IMR-90 (cell line): ENCODE measurements around the gene THOP1. TPM values are rescaled to one million over a fixed set of nuclear protein-coding genes. Genes with fewer than 3 reads are reported as not detected.

Source experiments
- ATAC-seq: fragments of 200-7000 bp; cut with Tn5 transposase; 2 replicates; pipeline ENCODE4 v1.9.1; 2020; ENCODE audit warnings: low read depth, mild to moderate bottlenecking, moderate library complexity
- BruUV-seq: library from RNA; stranded (reverse); fragments of 400-500 nt; replicated peaks from 2 replicates; lab custom pipeline; 2021; lab: Mats Ljungman, UMichigan
- CTCF ChIA-PET: fragments of 300-600 bp; formaldehyde crosslinking; extraction: SDS; loops from one replicate; lab custom pipeline; 2021; ENCODE audit warnings: antibody characterized with exemption; lab: Yijun Ruan, JAX
- POLR2A ChIA-PET: fragments of 300-600 bp; sonication (Branson Sonifier 250); formaldehyde crosslinking; loops from one replicate; lab custom pipeline; 2022; ENCODE audit warnings: antibody characterized with exemption; ENCODE audit not compliant: unreplicated experiment; lab: Charles Lee
- DNase-seq: peaks from one replicate; pipeline ENCODE4 v3.0.0; 2013
- H2AFZ ChIP-seq: replicated peaks from 2 replicates; pipeline ENCODE3; 2013; ENCODE audit warnings: low read length, mild to moderate bottlenecking; ENCODE audit not compliant: poor library complexity
- H2AK5ac ChIP-seq: 2 replicates; pipeline ENCODE4 v1.6.1; 2013; ENCODE audit warnings: low read depth, low read length, inconsistent platforms
- H2AK9ac ChIP-seq: replicated peaks from 2 replicates; pipeline ENCODE3; 2013; ENCODE audit warnings: mild to moderate bottlenecking, low read depth, low read length, moderate library complexity; ENCODE audit not compliant: poor library complexity
- H2BK120ac ChIP-seq: 2 replicates; pipeline ENCODE4 v1.6.1; 2013; ENCODE audit warnings: low read depth, low read length, inconsistent platforms
- H2BK15ac ChIP-seq: 3 replicates; pipeline ENCODE4 v1.6.1; 2013; ENCODE audit warnings: low read depth, low read length, inconsistent platforms
- H2BK20ac ChIP-seq: 2 replicates; pipeline ENCODE4 v1.6.1; 2013; ENCODE audit warnings: low read depth, mild to moderate bottlenecking, inconsistent platforms, low read length, moderate library complexity
- H2BK5ac ChIP-seq: 2 replicates; pipeline ENCODE4 v1.6.1; 2013; ENCODE audit warnings: mild to moderate bottlenecking, low read depth, low read length, inconsistent platforms; ENCODE audit not compliant: poor library complexity, severe bottlenecking
- H3K14ac ChIP-seq: replicated peaks from 2 replicates; pipeline ENCODE4 v1.6.1; 2013; ENCODE audit warnings: low read depth, low read length, inconsistent platforms
- H3K18ac ChIP-seq: 2 replicates; pipeline ENCODE4 v1.6.1; 2013; ENCODE audit warnings: low read depth, low read length, control low read depth
- H3K23ac ChIP-seq: 2 replicates; pipeline ENCODE4 v1.6.1; 2013; ENCODE audit warnings: low read depth, low read length, inconsistent platforms
- H3K27ac ChIP-seq: 2 replicates; pipeline ENCODE4 v1.5.1; 2013; ENCODE audit warnings: mild to moderate bottlenecking, control low read depth, low read length; ENCODE audit not compliant: insufficient read depth
- H3K27me3 ChIP-seq: 2 replicates; pipeline ENCODE4 v1.6.1; 2013; ENCODE audit warnings: low read length; ENCODE audit not compliant: control insufficient read depth, insufficient read depth
- H3K36me3 ChIP-seq: 2 replicates; pipeline ENCODE4 v1.6.1; 2013; ENCODE audit warnings: low read length, mixed read lengths; ENCODE audit not compliant: control insufficient read depth, insufficient read depth
- H3K4ac ChIP-seq: 2 replicates; pipeline ENCODE4 v1.6.1; 2013; ENCODE audit warnings: low read depth, low read length, inconsistent platforms
- H3K4me1 ChIP-seq: 2 replicates; pipeline ENCODE4 v1.6.1; 2013; ENCODE audit warnings: low read length, mixed read lengths; ENCODE audit not compliant: control insufficient read depth, insufficient read depth
- H3K4me2 ChIP-seq: 2 replicates; pipeline ENCODE4 v1.6.1; 2013; ENCODE audit warnings: low read depth, mild to moderate bottlenecking, control low read depth, low read length, moderate library complexity
- H3K4me3 ChIP-seq: 2 replicates; pipeline ENCODE4 v1.5.1; 2013; ENCODE audit warnings: low read depth, mild to moderate bottlenecking, control low read depth, low read length, moderate library complexity; ENCODE audit not compliant: insufficient read depth
- H3K56ac ChIP-seq: 2 replicates; pipeline ENCODE4 v1.6.1; 2013; ENCODE audit warnings: low read length, inconsistent platforms; ENCODE audit not compliant: insufficient read depth; ENCODE audit errors: extremely low read depth
- H3K79me1 ChIP-seq, 2 experiments: 2 replicates each; pipeline ENCODE4 v1.6.1; 2013; ENCODE audit warnings: low read length in 2 of 2, inconsistent platforms in 1 of 2, low read depth in 1 of 2
- H3K9ac ChIP-seq: 2 replicates; pipeline ENCODE4 v1.6.1; 2013; ENCODE audit warnings: low read depth, low read length, control low read depth
- H3K9me1 ChIP-seq: 2 replicates; pipeline ENCODE4 v1.6.1; 2013; ENCODE audit warnings: low read length, inconsistent platforms; ENCODE audit not compliant: insufficient read depth
- H3K9me3 ChIP-seq: 2 replicates; pipeline ENCODE4 v1.6.1; 2013; ENCODE audit warnings: low read length; ENCODE audit not compliant: control insufficient read depth, insufficient read depth
- H4K20me1 ChIP-seq: 2 replicates; pipeline ENCODE4 v1.6.1; 2013; ENCODE audit warnings: low read length, inconsistent platforms; ENCODE audit not compliant: insufficient read depth
- H4K5ac ChIP-seq: 2 replicates; pipeline ENCODE4 v1.6.1; 2013; ENCODE audit warnings: mild to moderate bottlenecking, low read depth, low read length, control low read depth
- H4K8ac ChIP-seq, 2 experiments: 2 replicates each; pipeline ENCODE4 v1.6.1; 2013; ENCODE audit warnings: low read depth in 2 of 2, low read length in 2 of 2, control low read depth in 1 of 2, inconsistent platforms in 1 of 2
- H4K91ac ChIP-seq: 2 replicates; pipeline ENCODE4 v1.6.1; 2013; ENCODE audit warnings: low read depth, low read length, inconsistent platforms; ENCODE audit not compliant: insufficient read depth
- BHLHE40 ChIP-seq: fragments of 150-350 bp; IDR thresholded peaks from 2 replicates; pipeline ENCODE4 v1.6.1; 2016; ENCODE audit warnings: mild to moderate bottlenecking, low read depth, low read length
- CEBPB ChIP-seq: IDR thresholded peaks from 2 replicates; pipeline ENCODE4 v1.6.1; 2012; ENCODE audit warnings: low read depth, low read length, improper control_type of control experiment
- MAFK ChIP-seq: IDR thresholded peaks from 2 replicates; pipeline ENCODE4 v1.6.1; 2012; ENCODE audit warnings: low read depth, low read length, improper control_type of control experiment
- MAZ ChIP-seq: IDR thresholded peaks from 2 replicates; pipeline ENCODE4 v1.6.1; 2012; ENCODE audit warnings: low read depth, mild to moderate bottlenecking, low read length, improper control_type of control experiment, moderate library complexity, borderline replicate concordance
- SMC3 ChIP-seq: fragments of 150-350 bp; IDR thresholded peaks from 2 replicates; pipeline ENCODE4 v1.6.1; 2016; ENCODE audit warnings: low read depth, mild to moderate bottlenecking, antibody characterized with exemption, low read length, moderate library complexity
- WGBS, 2 experiments: methylation state at CpG; one replicate each; pipeline versions ENCODE4 v1.1.5 to v1.1.7; 2013; ENCODE audit warnings: missing lambda C conversion rate in 2 of 2; ENCODE audit not compliant: insufficient read length in 1 of 2; ENCODE audit errors: extremely low coverage in 2 of 2; 5-methylcytosine and 5-hydroxymethylcytosine counted together
- dilution Hi-C: fragments of 300-500 bp; cut with HindIII; formaldehyde crosslinking; loops from one replicate; pipeline ENCODE4 v1.14.3; 2018; ENCODE audit warnings: low sequenced_read_pairs; ENCODE audit not compliant: unreplicated experiment
- in situ Hi-C: fragments of 300-500 bp; cut with MboI; formaldehyde crosslinking; loops from 3 replicates; pipeline ENCODE4 v1.14.3; 2019; ENCODE audit warnings: low sequenced_read_pairs, inconsistent platforms, mixed read lengths
- intact Hi-C: fragments of 100-400 bp; cut with micrococcal nuclease; formaldehyde crosslinking; loops from 2 replicates; pipeline ENCODE4 v1.10.0; 2022
- polyA plus RNA-seq, 3 experiments: library from polyadenylated mRNA; depleted of rRNA; stranded (reverse); fragments of >200 nt; gene quantifications; 2 replicates each; pipeline ENCODE4 v1.2.3, GENCODE V29; 2012; ENCODE audit warnings: low replicate concordance in 1 of 3
- total RNA-seq: library from RNA; depleted of rRNA; stranded (reverse); fragments of >200 nt; gene quantifications from 2 replicates; pipeline ENCODE4 v1.2.3, GENCODE V29; 2012
- TF ChIP-seq, protein P1 (sequence below): fragments of 150-350 bp; IDR thresholded peaks from 2 replicates; pipeline ENCODE4 v1.6.1; 2016; ENCODE audit warnings: low read depth, mild to moderate bottlenecking, low read length, moderate library complexity, borderline replicate concordance

THOP1 gene
- total and polyA plus RNA-seq, 2 of the 4 experiments (the other 2 are of a cell fraction), result 57.5 to 91.9 TPM

DNA sequence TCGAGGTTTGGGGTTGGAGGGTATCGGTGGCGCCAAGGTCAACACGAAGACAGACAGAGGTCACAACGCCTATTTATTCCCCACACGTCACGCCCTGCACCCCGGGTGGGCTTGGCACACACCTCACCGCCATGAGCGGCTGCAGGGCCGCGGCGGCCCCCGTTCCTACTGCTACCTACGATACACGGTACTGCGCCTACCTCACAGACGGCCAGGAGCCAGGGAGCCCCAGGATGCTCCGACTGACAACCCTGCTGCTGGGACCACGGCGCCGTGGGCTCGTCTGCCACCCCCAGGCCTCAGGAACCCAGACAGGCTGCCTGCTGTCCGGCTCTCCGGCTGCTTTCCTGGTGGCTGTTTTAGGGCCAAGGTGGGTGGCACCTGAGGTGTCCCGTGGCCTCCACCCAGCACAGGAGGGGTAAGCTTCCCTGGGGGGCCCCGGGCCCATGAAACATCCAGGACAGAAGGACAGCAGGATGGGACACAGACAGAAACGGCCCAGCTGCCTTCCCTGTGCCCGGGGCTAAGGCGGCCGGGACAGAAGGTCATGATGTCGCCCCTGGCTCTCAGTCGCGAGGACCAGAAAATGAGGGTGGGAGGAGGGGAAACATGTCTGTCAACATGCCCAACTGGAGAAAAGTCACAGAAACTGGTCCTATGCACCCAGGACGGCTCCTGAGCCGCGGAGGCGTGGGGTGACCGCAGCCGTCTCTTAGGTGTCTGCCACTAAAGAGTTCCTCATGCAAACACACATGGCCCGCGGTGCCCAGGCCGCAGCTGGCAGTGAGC lies 30.4 kb upstream of the THOP1 start:
- Histone ChIP-seq H3K9ac (no peak overlapping the region), H4K91ac (no peak overlapping the region), H3K27me3 (no peaks in the 10 kb centered on the region), H3K14ac (no peak overlapping the region), H3K9me3 (no peaks in the 10 kb centered on the region), H2BK120ac (no peak overlapping the region), H3K79me1 (peaks cover 0 to 9% of the 10 kb centered on the region in 2 experiments; a peak in 3 of 4 replicates), H4K5ac (no peak overlapping the region), H2BK15ac (no peak overlapping the region), H4K8ac (no peak overlapping the region), H4K20me1 (no peaks in the 10 kb centered on the region), H2AK9ac (no peak overlapping the region), H3K36me3 (peaks cover 47% of the 10 kb centered on the region), H2AK5ac (no peak overlapping the region), H3K4ac (no peak overlapping the region), H3K4me3 (no peak overlapping the region), H3K9me1 (no peaks in the 10 kb centered on the region; the same call in 1 of the 2 replicates), H3K4me1 (no peaks in the 10 kb centered on the region), H3K56ac (no peak overlapping the region), H3K23ac (no peak overlapping the region), H2AFZ (no peak overlapping the region), H3K27ac (no peak overlapping the region), H3K4me2 (no peak overlapping the region), H3K18ac (no peak overlapping the region), H2BK20ac (no peak overlapping the region), H2BK5ac (no peak overlapping the region)
- intact Hi-C loops (no loop called here), in situ Hi-C loops (no loop called here), dilution Hi-C loops (no loop called here)
- TF ChIP-seq MAFK (no peak), SMC3 (no peak), CEBPB (no peak), BHLHE40 (no peak), MAZ (no peak)
- TF ChIP-seq, protein P1, sequence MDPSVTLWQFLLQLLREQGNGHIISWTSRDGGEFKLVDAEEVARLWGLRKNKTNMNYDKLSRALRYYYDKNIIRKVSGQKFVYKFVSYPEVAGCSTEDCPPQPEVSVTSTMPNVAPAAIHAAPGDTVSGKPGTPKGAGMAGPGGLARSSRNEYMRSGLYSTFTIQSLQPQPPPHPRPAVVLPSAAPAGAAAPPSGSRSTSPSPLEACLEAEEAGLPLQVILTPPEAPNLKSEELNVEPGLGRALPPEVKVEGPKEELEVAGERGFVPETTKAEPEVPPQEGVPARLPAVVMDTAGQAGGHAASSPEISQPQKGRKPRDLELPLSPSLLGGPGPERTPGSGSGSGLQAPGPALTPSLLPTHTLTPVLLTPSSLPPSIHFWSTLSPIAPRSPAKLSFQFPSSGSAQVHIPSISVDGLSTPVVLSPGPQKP, result no peak
- ChIA-PET POLR2A (no interaction called here), CTCF (no interaction called here)
- ATAC-seq (no peak), DNase-seq (no peak)
- no TSS peak for BruUV-seq
- 90% methylated on average over 28 of the region's 43 CpGs; no CpG with 5 or more reads in 1 of the 2 experiments for WGBS, 2 experiments
